Neural cell (in vitro differentiated cells): ENCODE measurements around the gene JDP2. TPM values are rescaled to one million over a fixed set of nuclear protein-coding genes. Genes with fewer than 3 reads are reported as not detected.

Experiments used
- H2AFZ ChIP-seq: fragments of 200-600, 300-800 bp; sonication (generic), shearing (Covaris generic); 2 replicates; pipeline ENCODE4 v1.6.0; 2014; ENCODE audit warnings: low read depth, mild to moderate bottlenecking, antibody characterized with exemption, low read length, moderate library complexity
- H3F3A ChIP-seq: fragments of 200-600 bp; shearing (Covaris generic); 2 replicates; pipeline ENCODE4 v1.6.1; 2016; ENCODE audit warnings: mild to moderate bottlenecking, moderate library complexity, mixed read lengths, antibody characterized with exemption, low read length; ENCODE audit not compliant: insufficient read depth, poor library complexity, severe bottlenecking
- H3K27ac ChIP-seq: fragments of 200-600, 300-800 bp; sonication (generic), shearing (Covaris generic); 2 replicates; pipeline ENCODE4 v1.5.1; 2014; ENCODE audit warnings: mild to moderate bottlenecking, low read length, moderate library complexity
- H3K27me3 ChIP-seq: fragments of 300-800, 200-600 bp; sonication (generic), shearing (Covaris generic); 2 replicates; pipeline ENCODE4 v1.6.0; 2014; ENCODE audit warnings: mild to moderate bottlenecking, low read depth, low read length, moderate library complexity; ENCODE audit not compliant: insufficient read depth
- H3K36me3 ChIP-seq: fragments of 300-800, 200-600 bp; sonication (generic), shearing (Covaris generic); 2 replicates; pipeline ENCODE4 v1.5.1; 2014; ENCODE audit warnings: mild to moderate bottlenecking, antibody characterized with exemption, low read length, moderate library complexity; ENCODE audit not compliant: insufficient read depth
- H3K4me2 ChIP-seq: fragments of 300-800, 200-600 bp; sonication (generic), shearing (Covaris generic); 2 replicates; pipeline ENCODE4 v1.6.0; 2014; ENCODE audit warnings: mild to moderate bottlenecking, low read length
- H3K4me3 ChIP-seq: fragments of 300-800, 200-600 bp; sonication (generic), shearing (Covaris generic); 2 replicates; pipeline ENCODE4 v1.5.1; 2014; ENCODE audit warnings: mild to moderate bottlenecking, low read length, moderate library complexity
- H3K79me2 ChIP-seq: fragments of 200-600 bp; shearing (Covaris generic); replicated peaks from 2 replicates; pipeline ENCODE4 v1.6.0; 2014; ENCODE audit warnings: mild to moderate bottlenecking, low read length, moderate library complexity; ENCODE audit not compliant: insufficient read depth
- H3K9ac ChIP-seq: fragments of 300-800, 200-600 bp; sonication (generic), shearing (Covaris generic); 2 replicates; pipeline ENCODE4 v1.6.1; 2016; ENCODE audit warnings: mild to moderate bottlenecking, low read length, mixed read lengths
- H3K9me2 ChIP-seq: fragments of 200-600 bp; shearing (Covaris generic); 2 replicates; pipeline ENCODE4 v1.6.1; 2016; ENCODE audit warnings: mild to moderate bottlenecking, low read length, mixed read lengths; ENCODE audit not compliant: insufficient read depth
- H3K9me3 ChIP-seq: fragments of 200-600, 300-800 bp; sonication (generic), shearing (Covaris generic); 2 replicates; pipeline ENCODE4 v1.6.1; 2016; ENCODE audit warnings: mild to moderate bottlenecking, mixed run types, low read length, moderate library complexity, mixed read lengths
- H4K20me1 ChIP-seq: fragments of 200-600 bp; shearing (Covaris generic); 2 replicates; pipeline ENCODE4 v1.6.1; 2016; ENCODE audit warnings: mild to moderate bottlenecking, mixed run types; ENCODE audit not compliant: insufficient read depth
- CTCF ChIP-seq: fragments of 450-650 bp; IDR thresholded peaks from 2 replicates; pipeline ENCODE4 v1.5.1; 2014; ENCODE audit warnings: antibody characterized with exemption, mild to moderate bottlenecking, moderate library complexity; ENCODE audit not compliant: poor library complexity, severe bottlenecking
- EP300 ChIP-seq: fragments of 450-650 bp; conservative IDR thresholded peaks from 2 replicates; pipeline ENCODE4 v1.6.1; 2014; ENCODE audit warnings: antibody characterized with exemption, mild to moderate bottlenecking, moderate library complexity; ENCODE audit not compliant: poor library complexity, severe bottlenecking
- EZH2 ChIP-seq: fragments of 200-600, 300-800 bp; shearing (Covaris generic), sonication (generic); IDR thresholded peaks from 2 replicates; pipeline ENCODE4 v1.6.1; 2014; ENCODE audit warnings: antibody characterized with exemption, low read length, borderline replicate concordance, mild to moderate bottlenecking; ENCODE audit not compliant: insufficient read depth, poor library complexity, severe bottlenecking
- MXI1 ChIP-seq: fragments of 450-650 bp; conservative IDR thresholded peaks from 2 replicates; pipeline ENCODE4 v1.6.1; 2014; ENCODE audit warnings: antibody characterized with exemption, mild to moderate bottlenecking; ENCODE audit not compliant: poor library complexity, severe bottlenecking
- POLR2AphosphoS5 ChIP-seq: IDR thresholded peaks from 2 replicates; pipeline ENCODE4 v1.6.1; 2012
- RAD21 ChIP-seq: fragments of 450-650 bp; conservative IDR thresholded peaks from 2 replicates; pipeline ENCODE4 v1.6.1; 2014; ENCODE audit warnings: antibody characterized with exemption, mild to moderate bottlenecking, moderate library complexity
- REST ChIP-seq: IDR thresholded peaks from 2 replicates; pipeline ENCODE4 v1.6.1; 2012; ENCODE audit warnings: borderline replicate concordance
- SMC3 ChIP-seq: fragments of 450-650 bp; conservative IDR thresholded peaks from 2 replicates; pipeline ENCODE4 v1.6.1; 2014; ENCODE audit warnings: antibody characterized with exemption, mild to moderate bottlenecking, moderate library complexity; ENCODE audit not compliant: poor library complexity
- TAF1 ChIP-seq: IDR thresholded peaks from 2 replicates; pipeline ENCODE4 v1.6.1; 2012; ENCODE audit warnings: low read depth
- polyA plus RNA-seq: library from polyadenylated mRNA; depleted of rRNA; stranded (reverse); fragments of >200 nt; gene quantifications from 2 replicates; pipeline ENCODE4 v1.2.3, GENCODE V29; 2014

Gene JDP2
- polyA plus RNA-seq, 1 donor from 2014 or later: 20.3 TPM

GRCh38 chr14:75456997-75457335 is 29.1 kb downstream of the JDP2 start:
- TF ChIP-seq MXI1: no peak
- H3K9me3 ChIP-seq: no peaks in the 10 kb centered on the region
- H3K27ac ChIP-seq: no peak overlapping the region
- H3K4me2 ChIP-seq: no peak overlapping the region
- no peak overlapping the region for H2AFZ ChIP-seq
- H3K36me3 ChIP-seq: no peaks in the 10 kb centered on the region
- no peaks in the 10 kb centered on the region for H4K20me1 ChIP-seq
- H3K9ac ChIP-seq: no peak overlapping the region
- no peaks in the 10 kb centered on the region for H3K79me2 ChIP-seq
- no peaks in the 10 kb centered on the region for H3F3A ChIP-seq
- H3K9me2 ChIP-seq: no peaks in the 10 kb centered on the region
- no peak overlapping the region for H3K4me3 ChIP-seq
- no peaks in the 10 kb centered on the region for H3K27me3 ChIP-seq

GRCh38 chr14:75457648-75458165 is 29.9 kb downstream of the JDP2 start:
- Histone ChIP-seq H3K9me3 (no peaks in the 10 kb centered on the region), H3K9ac (no peak overlapping the region), H3K4me3 (no peak overlapping the region), H3K79me2 (no peaks in the 10 kb centered on the region), H3F3A (no peaks in the 10 kb centered on the region), H2AFZ (no peak overlapping the region), H3K36me3 (no peaks in the 10 kb centered on the region), H3K27ac (no peak overlapping the region), H4K20me1 (no peaks in the 10 kb centered on the region), H3K9me2 (no peaks in the 10 kb centered on the region), H3K27me3 (no peaks in the 10 kb centered on the region), H3K4me2 (no peak overlapping the region)
- TF ChIP-seq SMC3: no peak
- no peak for TF ChIP-seq EP300
- no peak for TF ChIP-seq MXI1
- no peak for TF ChIP-seq POLR2AphosphoS5
- TF ChIP-seq RAD21: no peak

- no peaks in the 10 kb centered on the region for H3F3A ChIP-seq
- TF ChIP-seq POLR2AphosphoS5 (no peak), REST (no peak), CTCF (no peak), RAD21 (no peak), EZH2 (no peak), EP300 (no peak), MXI1 (no peak), TAF1 (no peak), SMC3 (no peak)
- H3K27me3 ChIP-seq: no peaks in the 10 kb centered on the region
- H2AFZ ChIP-seq: no peak overlapping the region
- no peaks in the 10 kb centered on the region for H3K9me2 ChIP-seq
- no peak overlapping the region for H3K27ac ChIP-seq
- H3K79me2 ChIP-seq: no peaks in the 10 kb centered on the region
- H3K4me2 ChIP-seq: no peak overlapping the region
- no peak overlapping the region for H3K9ac ChIP-seq
- H3K9me3 ChIP-seq: no peaks in the 10 kb centered on the region
- no peak overlapping the region for H3K4me3 ChIP-seq
- H4K20me1 ChIP-seq: no peaks in the 10 kb centered on the region
- H3K36me3 ChIP-seq: no peaks in the 10 kb centered on the region
Measured at GRCh38 chr14:75458305-75458704, 30.5 kb downstream of the JDP2 start.
